Urinary bladder (tissue), 4 donors: ENCODE results near the gene TXNRD3. TPM values are rescaled to one million over a fixed set of nuclear protein-coding genes. Genes with fewer than 3 reads are reported as not detected.
"Not testable (repeated sequence)": the region's sequence is repeated elsewhere in the genome, so short reads cannot be mapped to it uniquely, and the experiment has no call there.

ENCODE experiments used
- DNase-seq: peaks from one replicate; pipeline ENCODE4 v3.0.0-alpha.2; 2015; ENCODE audit errors: extremely low spot score
- H3K27ac ChIP-seq: one replicate; pipeline ENCODE4 v1.5.1; 2013; ENCODE audit warnings: low read depth, mild to moderate bottlenecking, moderate library complexity
- H3K36me3 ChIP-seq: one replicate; pipeline ENCODE4 v1.6.1; 2013; ENCODE audit warnings: mild to moderate bottlenecking, moderate library complexity; ENCODE audit not compliant: insufficient read depth
- H3K4me1 ChIP-seq: one replicate; pipeline ENCODE4 v1.6.1; 2013; ENCODE audit warnings: mild to moderate bottlenecking, moderate library complexity; ENCODE audit not compliant: insufficient read depth
- H3K4me3 ChIP-seq: one replicate; pipeline ENCODE4 v1.5.1; 2013; ENCODE audit warnings: low read depth, low read length
- WGBS: extraction: QIAGEN DNeasy Blood & Tissue Kit; methylation state at CpG from one replicate; pipeline ENCODE4 v1.1.7; 2013; 5-methylcytosine and 5-hydroxymethylcytosine counted together
- polyA plus RNA-seq: library from polyadenylated mRNA; stranded (reverse); fragments of 200-250 nt; gene quantifications from one replicate; pipeline ENCODE4 v1.2.3, GENCODE V29; 2013
- total RNA-seq: library from RNA; depleted of rRNA; stranded (reverse); fragments of >200 nt; gene quantifications from one replicate; pipeline ENCODE4 v1.2.3, GENCODE V29; 2014
- donor health status: healthy with polysubstance abuse.
- donor health status: healthy.

Gene TXNRD3
- total and polyA plus RNA-seq, 2 donors: 7.2 to 17.8 TPM

DNA sequence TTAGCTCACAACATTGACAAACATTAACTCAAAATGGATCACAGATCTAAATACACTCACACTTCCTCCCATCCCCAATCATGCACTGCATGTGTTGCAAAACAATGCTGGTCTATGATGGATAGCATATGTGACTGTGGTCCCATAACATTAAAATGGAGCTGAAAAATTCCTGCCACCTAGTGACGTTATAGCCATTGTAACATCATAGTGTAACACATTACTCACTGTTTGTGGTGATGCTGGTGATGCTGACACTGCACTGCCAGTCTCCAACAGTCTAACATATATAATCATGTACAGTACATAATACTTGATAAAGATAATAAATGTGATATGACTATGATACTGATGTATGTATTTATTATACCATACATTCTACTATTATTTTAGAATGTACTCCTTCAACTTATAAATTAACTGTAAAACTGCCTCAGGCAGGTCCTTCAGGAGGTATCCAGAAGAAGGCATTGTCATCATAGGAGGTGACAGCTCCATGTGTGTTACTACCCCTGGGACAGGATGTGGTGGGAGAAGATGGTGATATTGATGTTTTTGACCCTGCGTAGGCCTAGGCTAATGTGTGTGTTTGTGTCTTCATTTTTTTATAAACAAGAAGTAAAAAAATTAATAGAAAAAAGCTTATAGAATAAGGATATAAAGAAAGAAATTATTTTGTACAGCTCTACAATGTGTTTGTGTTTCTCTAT is 41.3 kb downstream of the TXNRD3 start:
- H3K27ac ChIP-seq: no peak overlapping the region
- no peak for DNase-seq
- H3K36me3 ChIP-seq: peaks cover 2% of the 10 kb centered on the region
- no peak overlapping the region for H3K4me3 ChIP-seq
- no peaks in the 10 kb centered on the region for H3K4me1 ChIP-seq
- WGBS: 86% methylated on average over 2 of the region's 2 CpGs

DNA sequence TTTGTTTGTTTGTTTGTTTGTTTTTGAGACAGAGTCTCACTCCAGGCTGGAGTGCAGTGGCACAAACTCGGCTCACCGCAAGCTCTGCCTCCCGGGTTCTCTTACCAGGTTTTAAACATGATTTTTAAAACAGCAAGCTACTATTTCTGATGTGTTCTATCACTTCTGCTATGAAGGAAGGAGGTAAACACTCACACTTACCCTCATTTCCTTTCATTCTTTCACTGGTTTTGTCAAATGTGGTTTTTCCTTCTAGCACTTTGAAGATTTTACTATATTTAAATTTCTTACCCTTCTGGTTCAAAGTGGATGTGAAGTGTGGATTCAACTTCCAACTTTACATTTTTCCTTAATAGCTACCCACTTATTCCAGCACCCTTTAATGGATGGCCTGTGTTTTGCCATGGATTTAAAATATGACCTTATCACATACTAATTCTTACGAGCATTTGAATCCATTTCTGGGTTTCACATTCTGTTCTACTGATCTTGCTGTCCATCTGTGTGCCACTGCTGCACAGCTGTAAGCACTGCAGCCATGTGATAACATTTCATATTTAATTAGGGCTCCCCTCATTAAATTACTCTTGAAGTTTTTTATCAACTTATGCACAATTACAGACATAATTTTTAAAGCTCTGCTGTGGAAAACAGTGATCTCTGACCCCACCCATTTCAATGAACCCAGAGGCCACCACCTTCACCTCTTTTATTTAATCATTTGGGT is 42.3 kb downstream of the TXNRD3 start:
- no peak for DNase-seq
- 88% methylated on average over 4 of the region's 4 CpGs for WGBS
- Histone ChIP-seq H3K4me3 (no peak overlapping the region), H3K27ac (no peak overlapping the region), H3K36me3 (peaks cover 3% of the 10 kb centered on the region), H3K4me1 (no peaks in the 10 kb centered on the region)

- H3K4me1 ChIP-seq: no peaks in the 10 kb centered on the region
- WGBS: 96% methylated on average over 2 of the region's 2 CpGs
- H3K36me3 ChIP-seq: peaks cover 3% of the 10 kb centered on the region
- no peak overlapping the region for H3K27ac ChIP-seq
- H3K4me3 ChIP-seq: no peak overlapping the region
- no peak for DNase-seq
Measured at GRCh38 chr3:126609909-126610308, 45.0 kb downstream of the TXNRD3 start.

GRCh38 chr3:126607214-126607908 is 47.6 kb downstream of the TXNRD3 start:
- no peaks in the 10 kb centered on the region for H3K4me1 ChIP-seq
- peaks cover 3% of the 10 kb centered on the region for H3K36me3 ChIP-seq
- no peak overlapping the region for H3K27ac ChIP-seq
- no peak overlapping the region for H3K4me3 ChIP-seq
- no peak for DNase-seq
- 91% methylated on average over 11 of the region's 11 CpGs for WGBS

DNA sequence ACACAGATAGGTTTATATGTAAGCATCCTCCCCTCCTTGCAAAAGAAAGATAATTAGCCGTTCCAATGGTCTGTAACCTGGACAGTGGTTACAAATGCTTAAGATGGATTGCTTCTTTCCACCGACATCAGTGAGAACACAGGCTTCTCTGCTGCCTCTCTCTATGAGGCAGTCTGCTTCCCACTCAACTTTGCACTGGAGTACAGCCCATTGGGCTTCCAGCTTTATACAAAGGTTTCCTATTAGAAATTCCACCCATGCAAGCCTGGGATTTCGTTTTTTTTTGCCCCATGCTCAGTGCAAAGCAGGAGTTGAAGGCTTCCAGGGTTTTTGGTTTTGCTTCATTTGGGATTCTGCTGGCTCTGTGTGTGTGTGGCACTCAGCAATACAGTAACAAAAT is 48.9 kb downstream of the TXNRD3 start:
- Histone ChIP-seq H3K36me3 (peaks cover 3% of the 10 kb centered on the region), H3K27ac (no peak overlapping the region), H3K4me1 (no peaks in the 10 kb centered on the region), H3K4me3 (no peak overlapping the region)
- WGBS: 85% methylated on average over 3 of the region's 3 CpGs
- no peak for DNase-seq

DNA sequence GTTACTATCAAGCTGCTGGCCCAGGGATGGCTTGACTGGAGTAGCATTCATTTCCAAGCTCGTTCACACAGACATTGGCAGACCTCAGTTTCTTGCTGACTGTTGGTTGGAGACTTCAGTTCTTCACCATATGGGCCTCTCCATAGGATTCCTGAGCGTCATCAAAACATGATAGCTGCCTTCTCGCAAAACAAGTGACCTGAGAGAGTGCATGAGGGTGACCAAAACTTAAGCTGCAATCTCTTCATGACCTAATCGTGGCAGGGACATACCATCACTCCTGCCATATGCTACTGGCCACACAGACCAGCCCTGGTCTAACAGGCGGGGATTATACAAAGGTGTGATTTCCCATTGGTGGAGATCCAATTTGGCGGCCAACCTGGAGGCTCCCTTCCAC is 50.2 kb downstream of the TXNRD3 start:
- WGBS: 93% methylated on average over 6 of the region's 6 CpGs
- Histone ChIP-seq H3K27ac (no peak overlapping the region), H3K4me1 (no peaks in the 10 kb centered on the region), H3K36me3 (peaks cover 3% of the 10 kb centered on the region), H3K4me3 (no peak overlapping the region)
- no peak for DNase-seq

DNA sequence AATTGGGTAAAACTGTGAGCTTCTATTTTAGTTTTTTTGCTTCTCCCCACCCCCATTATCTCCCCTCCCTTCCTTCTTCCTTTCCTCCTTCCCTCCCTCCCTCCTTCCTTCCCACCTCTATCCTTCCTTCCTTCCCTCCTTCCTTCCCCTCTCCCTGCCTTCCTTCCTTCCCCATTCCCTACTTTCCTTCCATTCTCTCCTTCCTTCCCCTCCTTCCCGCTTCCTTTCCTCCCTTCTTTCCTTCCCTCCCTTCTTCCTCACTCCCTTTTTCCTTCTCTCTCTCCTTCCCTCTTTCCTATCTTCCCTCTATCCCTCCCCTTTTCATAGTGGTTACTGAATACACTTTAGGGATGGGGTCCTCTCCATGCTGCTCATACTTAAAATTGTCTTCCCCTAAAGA is 55.8 kb downstream of the TXNRD3 start:
- no peak overlapping the region for H3K27ac ChIP-seq
- no peaks in the 10 kb centered on the region for H3K36me3 ChIP-seq
- no peak for DNase-seq
- 0% methylated on average over 1 of the region's 1 CpG for WGBS
- no peaks in the 10 kb centered on the region for H3K4me1 ChIP-seq
- no peak overlapping the region for H3K4me3 ChIP-seq

- not testable (repeated sequence) for H3K27ac ChIP-seq, DNase-seq, H3K4me1 ChIP-seq, H3K36me3 ChIP-seq, H3K4me3 ChIP-seq
- 96% methylated on average over 4 of the region's 4 CpGs for WGBS
Measured at GRCh38 chr3:126595479-126595878, 59.4 kb downstream of the TXNRD3 start.

DNA sequence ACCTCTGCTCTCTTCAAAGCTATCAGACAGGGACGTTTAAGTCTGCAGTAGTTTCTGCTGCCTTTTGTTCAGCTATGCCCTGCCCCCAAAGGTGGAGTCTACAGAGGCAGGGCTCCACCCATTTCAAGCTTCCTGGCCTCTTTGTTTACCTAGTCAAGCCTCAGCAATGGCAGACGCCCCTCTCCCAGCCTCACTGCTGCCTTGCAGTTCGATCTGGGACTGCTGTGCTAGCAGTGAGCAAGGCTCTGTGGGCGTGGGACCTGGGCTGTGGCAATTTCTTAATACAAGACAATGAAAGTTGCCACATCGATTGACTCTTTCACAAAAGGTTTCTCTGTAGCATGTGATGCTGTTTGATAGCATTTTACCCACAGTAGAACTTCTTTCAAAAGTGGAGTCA is 63.4 kb downstream of the TXNRD3 start:
- WGBS: 72% methylated on average over 5 of the region's 5 CpGs
- not testable (repeated sequence) for H3K4me1 ChIP-seq, DNase-seq, H3K36me3 ChIP-seq, H3K4me3 ChIP-seq, H3K27ac ChIP-seq

DNA sequence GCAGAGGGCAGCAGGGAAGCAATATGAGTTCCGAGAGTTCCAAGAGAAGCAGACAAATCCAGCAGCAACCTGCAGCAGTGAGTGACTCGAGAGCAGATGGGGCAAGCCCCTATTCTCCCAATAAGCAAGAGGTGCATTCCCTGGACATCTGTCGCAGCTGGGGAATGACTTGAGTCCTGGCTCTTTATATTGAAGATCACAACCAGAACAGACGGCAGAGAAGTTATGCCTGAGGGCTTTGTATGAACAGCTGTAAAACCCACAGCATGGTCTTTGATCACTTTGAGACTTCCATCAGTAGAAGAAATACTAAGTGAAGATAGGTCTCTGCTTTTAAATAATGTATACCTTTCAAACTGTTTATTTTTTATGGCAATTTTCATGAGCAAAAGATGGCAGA is 72.6 kb downstream of the TXNRD3 start:
- no peak overlapping the region for H3K27ac ChIP-seq
- DNase-seq: no peak
- 84% methylated on average over 4 of the region's 4 CpGs for WGBS
- H3K36me3 ChIP-seq: no peaks in the 10 kb centered on the region
- H3K4me3 ChIP-seq: no peak overlapping the region
- no peaks in the 10 kb centered on the region for H3K4me1 ChIP-seq

DNA sequence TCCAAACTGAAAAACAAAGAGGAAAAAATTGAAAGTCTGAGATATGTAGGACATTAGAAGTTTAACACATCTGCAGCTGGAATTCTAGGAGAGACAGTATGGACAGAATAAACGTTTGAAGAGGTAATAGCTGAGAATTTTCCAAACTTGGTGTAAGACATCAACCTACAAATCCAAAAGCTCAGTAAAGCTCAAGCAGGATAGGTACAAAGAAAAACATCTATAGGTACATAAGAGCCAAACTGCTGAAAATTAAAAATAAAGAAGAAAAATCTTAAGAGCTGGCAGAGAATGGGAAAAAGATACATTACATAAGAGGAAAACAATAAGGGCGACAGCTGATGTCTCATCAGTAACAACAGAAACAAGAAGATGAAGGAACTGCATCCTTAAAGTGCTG is 73.4 kb downstream of the TXNRD3 start:
- no peak overlapping the region for H3K4me3 ChIP-seq
- WGBS: 84% methylated on average over 2 of the region's 2 CpGs
- no peaks in the 10 kb centered on the region for H3K36me3 ChIP-seq
- H3K4me1 ChIP-seq: no peaks in the 10 kb centered on the region
- DNase-seq: no peak
- no peak overlapping the region for H3K27ac ChIP-seq

- H3K4me1 ChIP-seq: no peaks in the 10 kb centered on the region
- 78% methylated on average over 5 of the region's 5 CpGs for WGBS
- no peak overlapping the region for H3K27ac ChIP-seq
- H3K4me3 ChIP-seq: no peak overlapping the region
- no peaks in the 10 kb centered on the region for H3K36me3 ChIP-seq
- no peak for DNase-seq
Measured at GRCh38 chr3:126580746-126581145, 74.2 kb downstream of the TXNRD3 start.

DNA sequence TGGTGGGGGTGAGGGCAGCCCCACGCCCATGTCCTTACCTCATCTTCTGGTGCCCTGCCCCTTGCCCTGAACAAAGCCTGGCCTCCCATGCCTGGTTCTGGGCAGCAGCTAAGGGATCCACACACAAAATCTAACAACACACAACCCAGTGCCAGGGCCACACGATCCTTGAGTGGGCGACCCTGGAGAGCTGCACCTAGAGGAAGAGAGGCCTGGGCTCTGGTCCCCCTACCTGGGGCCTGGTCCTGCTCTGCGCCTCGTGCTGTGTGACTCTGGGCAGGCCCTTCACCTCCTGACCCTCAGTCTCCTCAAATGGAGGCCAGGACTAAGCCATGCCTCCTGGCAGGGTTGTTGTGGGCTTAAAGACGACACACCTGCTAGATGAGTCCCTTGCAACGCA is 76.2 kb downstream of the TXNRD3 start:
- Histone ChIP-seq H3K4me3 (no peak overlapping the region), H3K36me3 (no peaks in the 10 kb centered on the region), H3K4me1 (no peaks in the 10 kb centered on the region), H3K27ac (no peak overlapping the region)
- WGBS: 93% methylated on average over 7 of the region's 7 CpGs
- DNase-seq: no peak

DNA sequence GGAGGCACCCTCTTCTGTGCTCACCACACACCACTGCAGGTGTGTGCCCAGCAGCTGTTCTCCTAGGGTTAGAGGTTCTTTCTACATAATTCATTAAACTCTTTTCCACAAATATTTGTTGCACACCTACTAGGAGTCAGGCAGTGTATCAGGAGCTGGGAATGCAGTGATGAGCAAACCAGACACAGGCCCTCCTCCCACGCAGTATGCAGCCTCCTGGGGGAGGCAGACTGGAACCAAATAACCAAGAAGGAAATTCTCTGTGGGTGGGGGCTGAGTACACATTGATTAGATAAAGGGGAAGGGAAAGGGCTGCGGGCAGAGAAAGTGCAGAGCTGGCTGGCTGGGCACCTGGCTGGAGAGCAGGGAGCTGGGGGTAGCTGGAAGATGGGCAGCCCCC is 77.7 kb downstream of the TXNRD3 start:
- no peaks in the 10 kb centered on the region for H3K4me1 ChIP-seq
- 75% methylated on average over 2 of the region's 2 CpGs for WGBS
- H3K27ac ChIP-seq: no peak overlapping the region
- H3K36me3 ChIP-seq: no peaks in the 10 kb centered on the region
- no peak overlapping the region for H3K4me3 ChIP-seq
- no peak for DNase-seq
